ACHN (cell line): ENCODE results near the gene GNB1L.

ENCODE experiments used
- DNase-seq: peaks from one replicate; pipeline ENCODE4 v3.0.0-alpha.2; 2015
- in situ Hi-C: cut with HindIII; loops from 2 replicates; pipeline ENCODE4 v1.10.0; 2017; ENCODE audit warnings: low sequenced_read_pairs, low pct_ligation_motif_present, low pct_unique_long_range_greater_than_20kb

Gene GNB1L

GRCh38 chr22:19742160-19743066 lies 112.3 kb downstream of the GNB1L start:
- in situ Hi-C loops, result no loop called here
- no peak for DNase-seq

- DNase-seq, result no peak
- in situ Hi-C loops, result no loop called here
Observed at GRCh38 chr22:19741053-19741452, 113.6 kb downstream of the GNB1L start.

- no peak for DNase-seq
- in situ Hi-C loops, result no loop called here
Observed at GRCh38 chr22:19740586-19740985, 114.1 kb downstream of the GNB1L start.

- in situ Hi-C loops, result no loop called here
Observed at GRCh38 chr22:19739911-19740449, 114.7 kb downstream of the GNB1L start.

GRCh38 chr22:19739448-19739895 lies 115.2 kb downstream of the GNB1L start:
- DNase-seq, result no peak
- in situ Hi-C loops, result no loop called here

More at GRCh38 chr22:19739911-19740449, 114.7 kb downstream of the GNB1L start:
- no peak for DNase-seq

- in situ Hi-C loops, result no loop called here
- DNase-seq, result no peak
Observed at GRCh38 chr22:19738664-19739447, 115.8 kb downstream of the GNB1L start.

- in situ Hi-C loops, result no loop called here
- DNase-seq, result no peak
Observed at GRCh38 chr22:19737846-19738663, 116.6 kb downstream of the GNB1L start.

GRCh38 chr22:19735665-19736510 lies 118.8 kb downstream of the GNB1L start:
- no peak for DNase-seq
- in situ Hi-C loops, result no loop called here

- no peak for DNase-seq
- in situ Hi-C loops, result no loop called here
Observed at GRCh38 chr22:19734837-19735382, 119.8 kb downstream of the GNB1L start.

GRCh38 chr22:19734163-19734562 lies 120.5 kb downstream of the GNB1L start:
- in situ Hi-C loops, result no loop called here

GRCh38 chr22:19733755-19734154 lies 120.9 kb downstream of the GNB1L start:
- in situ Hi-C loops, result no loop called here
- DNase-seq, result no peak

More at GRCh38 chr22:19734163-19734562, 120.5 kb downstream of the GNB1L start:
- no peak for DNase-seq
